HG03064 (cell line): ENCODE data around the gene CCDC201.

Experiments
- ATAC-seq: cut with Tn5 transposase; IDR thresholded peaks from one replicate; pipeline ENCODE4 v1.9.1; 2021; ENCODE audit warnings: low read depth; ENCODE audit not compliant: unreplicated experiment

Gene CCDC201

DNA sequence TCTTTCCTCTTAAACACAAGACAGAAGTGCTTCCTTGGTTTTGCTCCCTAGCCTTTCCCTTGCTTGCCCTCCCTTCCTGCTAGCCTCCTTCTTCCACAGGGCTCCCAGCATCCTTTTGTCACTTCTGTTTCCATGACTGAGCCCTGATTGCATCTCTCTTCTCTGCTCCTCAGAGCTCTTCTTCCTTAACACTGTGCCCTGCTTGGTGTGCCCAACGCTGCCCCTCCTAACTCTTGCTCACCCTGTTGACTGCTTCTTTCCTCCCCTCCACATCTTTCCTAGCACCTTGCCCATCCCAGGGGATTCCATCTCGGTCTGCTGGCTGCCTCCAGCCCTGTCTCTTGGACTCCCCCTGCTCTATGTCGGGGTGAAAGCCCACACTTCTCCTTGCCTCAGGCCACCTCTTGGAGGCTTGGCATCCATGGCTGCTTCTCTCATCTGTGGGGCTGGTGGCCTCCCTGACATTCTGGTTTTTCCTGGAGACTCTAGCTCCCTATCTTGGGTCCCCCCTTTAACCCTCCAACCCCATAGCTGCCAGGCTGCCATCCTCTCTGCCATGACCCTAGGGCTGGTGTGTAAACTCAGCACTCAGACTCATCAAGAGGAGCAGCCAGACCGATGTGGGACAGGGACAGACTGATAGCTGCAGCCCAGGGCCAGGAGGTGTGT, 21.2 kb upstream of the CCDC201 start:
- ATAC-seq: no peak

DNA sequence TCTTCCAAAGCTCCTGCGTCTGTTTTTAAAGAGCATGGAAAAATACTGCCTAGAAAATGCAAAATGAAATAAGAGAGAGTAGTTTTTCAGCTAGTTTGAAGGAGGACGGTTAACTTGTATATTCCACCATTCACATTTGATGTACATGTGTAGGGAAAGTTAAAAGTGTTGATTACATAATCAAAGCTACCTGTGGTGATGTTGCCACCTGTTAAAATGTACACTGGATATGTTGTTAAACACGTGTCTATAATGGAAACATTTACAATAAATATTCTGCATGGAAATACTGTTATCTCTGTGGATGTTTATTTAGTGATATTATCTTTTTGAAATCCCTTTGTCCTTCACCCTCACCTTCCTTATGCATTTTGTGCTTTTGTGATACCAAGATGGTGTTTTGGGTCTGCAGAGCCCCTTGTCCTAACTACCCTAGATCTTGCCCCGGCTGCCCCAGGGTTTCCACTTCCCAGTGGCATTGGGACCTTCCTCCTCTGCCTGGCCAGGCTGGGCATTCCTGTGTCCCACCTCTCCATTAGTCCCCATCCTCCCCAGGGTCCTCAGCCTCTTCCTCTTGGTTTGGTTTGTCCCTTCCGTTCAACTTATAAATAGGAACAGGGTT, 20.6 kb upstream of the CCDC201 start:
- no peak for ATAC-seq

DNA sequence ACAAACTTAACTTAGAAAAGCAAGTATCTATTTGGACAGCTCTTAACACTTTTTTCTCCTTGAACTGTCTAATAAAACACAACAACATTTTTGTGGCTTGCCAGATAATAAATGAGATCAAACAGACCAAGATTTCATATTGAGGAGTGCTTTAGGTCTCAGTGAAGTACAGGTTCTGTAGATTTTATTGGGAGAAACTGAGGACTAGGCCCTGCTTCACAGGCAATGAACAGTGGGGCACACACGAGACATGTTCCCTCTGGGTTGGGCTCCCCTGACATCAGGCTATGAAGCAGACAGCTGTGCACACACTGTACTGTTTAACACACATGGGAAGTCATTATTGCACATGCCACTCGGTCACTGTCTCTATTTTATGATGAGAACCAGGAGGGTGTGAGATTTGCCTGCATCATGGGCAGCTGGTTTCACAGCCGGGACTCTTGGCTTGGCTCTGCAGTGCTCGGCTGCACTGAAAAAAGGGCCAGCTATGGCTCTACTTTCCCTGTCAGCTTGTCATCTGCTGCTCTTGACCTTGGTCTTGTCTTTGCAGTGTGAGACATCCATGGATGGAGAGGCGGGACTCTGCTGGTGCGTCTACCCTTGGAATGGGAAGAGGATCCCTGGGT, 19.6 kb upstream of the CCDC201 start:
- ATAC-seq: no peak

DNA sequence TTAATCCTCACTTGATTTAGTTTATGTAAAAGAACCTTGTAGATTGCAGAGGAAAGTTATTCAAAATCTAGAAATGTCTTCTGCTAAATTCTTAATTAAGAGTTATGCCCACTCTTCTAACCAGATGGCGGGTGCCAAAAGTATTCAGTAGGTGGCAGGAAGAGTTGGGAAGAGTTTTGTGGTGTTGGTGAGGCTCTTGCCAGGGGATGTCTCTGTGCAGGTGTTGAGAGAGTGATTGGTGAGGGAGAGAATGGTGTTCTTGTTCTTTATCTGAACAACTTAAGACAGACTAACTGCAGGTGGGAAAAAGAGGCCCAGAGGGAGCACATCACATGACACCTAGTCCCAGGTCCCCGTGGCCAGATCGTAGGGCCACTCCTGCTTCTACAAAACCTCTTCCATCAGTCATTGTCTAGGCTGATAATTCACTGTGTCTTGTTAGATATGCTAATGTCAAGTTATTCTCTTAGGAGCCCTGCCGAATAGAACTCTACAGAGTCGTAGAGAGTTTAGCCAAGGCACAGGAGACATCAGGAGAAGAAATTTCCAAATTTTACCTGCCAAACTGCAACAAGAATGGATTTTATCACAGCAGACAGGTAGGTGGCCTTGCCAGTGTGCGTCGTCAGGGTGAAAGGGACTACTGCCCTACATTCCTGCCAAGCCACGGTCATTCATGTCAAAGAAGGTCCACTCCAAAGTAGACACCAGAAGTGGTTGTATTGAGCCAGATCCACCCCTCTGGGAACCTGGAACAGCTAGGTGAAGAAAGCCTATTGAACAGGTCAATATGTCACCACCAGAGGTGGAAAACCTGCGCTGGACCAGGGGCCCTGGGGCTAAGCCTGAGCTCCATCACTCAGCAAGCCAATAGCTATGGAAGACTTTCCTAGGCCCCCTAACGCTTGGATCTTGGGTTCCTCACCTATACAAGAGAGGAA, 18.9 kb upstream of the CCDC201 start:
- ATAC-seq: no peak

DNA sequence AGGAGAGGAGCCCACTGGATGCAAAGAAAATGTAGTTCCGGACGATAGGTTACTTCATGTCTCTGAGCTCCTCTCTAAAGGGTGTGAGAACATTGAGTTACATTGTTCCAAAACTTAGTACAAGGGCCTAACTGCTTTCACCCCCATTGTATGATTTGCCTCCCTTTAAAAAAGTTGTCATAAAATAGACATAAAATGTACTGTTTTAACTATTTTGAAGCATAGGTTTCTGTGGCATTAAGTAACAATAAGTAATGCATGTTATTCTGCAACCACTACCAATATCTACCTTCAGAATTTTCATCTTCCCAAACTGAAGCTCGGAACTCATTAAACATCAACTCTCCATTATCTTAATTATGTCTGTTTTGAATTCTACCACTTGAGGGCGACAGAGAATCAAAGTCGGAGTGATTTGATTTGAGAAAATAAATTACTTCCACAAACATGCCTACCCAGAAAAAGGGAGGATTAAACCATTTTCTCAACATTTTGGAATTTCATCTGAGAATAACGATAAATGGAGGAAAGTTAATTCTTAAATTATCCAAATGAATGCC, 18.1 kb upstream of the CCDC201 start:
- ATAC-seq: no peak

DNA sequence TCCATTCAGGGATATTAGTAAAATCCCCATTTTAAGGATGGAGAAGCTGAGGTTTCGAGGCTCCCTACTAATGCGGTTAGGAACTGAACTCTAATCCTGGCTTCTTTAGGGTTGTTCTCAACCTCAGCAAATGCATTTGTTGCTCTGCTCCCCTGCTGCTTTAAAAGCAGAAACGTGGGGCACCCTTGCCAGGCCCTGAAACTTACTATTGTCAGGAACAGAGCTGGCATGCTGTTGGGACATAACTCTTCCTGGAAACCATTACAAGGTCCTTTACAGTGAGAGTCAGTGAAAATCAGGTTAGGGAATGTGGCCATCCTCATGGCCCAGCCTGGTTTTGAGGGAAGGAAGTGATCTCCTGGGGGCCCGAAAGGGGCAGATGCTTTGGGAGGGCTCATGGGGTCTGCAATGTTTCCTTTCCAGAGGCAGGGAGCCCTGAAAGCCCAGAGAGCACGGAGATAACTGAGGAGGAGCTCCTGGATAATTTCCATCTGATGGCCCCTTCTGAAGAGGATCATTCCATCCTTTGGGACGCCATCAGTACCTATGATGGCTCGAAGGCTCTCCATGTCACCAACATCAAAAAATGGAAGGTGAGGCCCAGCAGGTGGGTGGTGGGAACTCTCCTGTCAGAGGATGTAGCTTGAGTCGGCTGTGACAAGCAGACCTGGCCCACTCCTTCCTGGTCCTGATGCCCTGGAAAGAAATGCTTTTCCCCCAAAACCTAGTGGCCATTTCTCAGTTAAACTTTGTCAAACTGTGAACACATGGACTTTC, 17.4 kb upstream of the CCDC201 start:
- ATAC-seq: no peak

DNA sequence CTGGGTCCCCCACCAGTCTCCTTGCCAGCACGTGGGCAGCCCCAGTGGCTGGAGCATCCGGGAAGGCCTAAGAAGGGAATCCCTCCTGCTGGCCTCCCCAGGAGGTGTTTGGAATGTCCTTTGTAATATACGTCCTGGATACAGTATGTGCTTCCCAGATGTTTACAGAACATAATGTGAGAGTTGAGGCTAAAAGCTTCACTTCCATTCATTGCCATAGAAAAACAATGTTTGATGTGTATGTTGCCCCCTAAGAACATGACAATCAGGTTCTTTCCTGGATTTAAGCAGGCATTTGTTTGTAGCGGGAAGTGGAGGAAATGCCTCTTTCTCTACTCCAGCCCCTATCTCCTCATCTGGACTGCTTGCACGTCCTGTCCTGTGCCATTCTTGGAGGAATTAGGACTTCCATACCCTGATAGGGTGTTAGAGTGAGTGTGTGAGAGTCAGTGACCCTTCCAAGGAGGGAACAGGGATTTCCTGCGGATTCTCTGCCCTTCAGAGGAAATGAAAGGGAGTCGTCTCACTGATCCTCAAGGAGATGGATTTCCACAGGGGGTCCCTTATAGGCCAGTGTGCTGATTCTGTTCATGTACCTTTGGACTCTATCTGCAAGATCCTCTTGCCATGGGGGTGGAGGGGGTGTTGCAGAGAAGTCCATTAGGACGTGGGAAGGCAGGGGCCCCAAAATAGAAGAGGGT, 16.6 kb upstream of the CCDC201 start:
- ATAC-seq: no peak

DNA sequence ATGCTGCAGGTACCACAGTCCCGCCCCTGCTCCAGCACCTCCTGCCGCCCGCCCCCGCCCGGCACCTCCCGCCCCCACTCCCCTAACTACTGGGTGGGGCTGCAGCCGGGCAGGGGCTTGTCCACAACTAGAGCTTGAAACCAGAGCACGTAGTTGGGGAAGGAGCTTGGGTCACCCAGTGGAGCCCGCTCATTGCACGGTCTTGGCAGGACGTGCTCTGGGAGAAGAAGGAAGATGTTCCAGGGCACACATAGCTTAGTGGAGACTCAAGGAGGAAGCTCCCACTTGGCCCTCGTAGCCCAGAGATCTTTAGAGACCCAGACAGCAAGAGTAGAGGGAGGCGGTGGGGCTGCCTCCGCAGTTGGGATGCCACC, 16.1 kb upstream of the CCDC201 start:
- no peak for ATAC-seq

DNA sequence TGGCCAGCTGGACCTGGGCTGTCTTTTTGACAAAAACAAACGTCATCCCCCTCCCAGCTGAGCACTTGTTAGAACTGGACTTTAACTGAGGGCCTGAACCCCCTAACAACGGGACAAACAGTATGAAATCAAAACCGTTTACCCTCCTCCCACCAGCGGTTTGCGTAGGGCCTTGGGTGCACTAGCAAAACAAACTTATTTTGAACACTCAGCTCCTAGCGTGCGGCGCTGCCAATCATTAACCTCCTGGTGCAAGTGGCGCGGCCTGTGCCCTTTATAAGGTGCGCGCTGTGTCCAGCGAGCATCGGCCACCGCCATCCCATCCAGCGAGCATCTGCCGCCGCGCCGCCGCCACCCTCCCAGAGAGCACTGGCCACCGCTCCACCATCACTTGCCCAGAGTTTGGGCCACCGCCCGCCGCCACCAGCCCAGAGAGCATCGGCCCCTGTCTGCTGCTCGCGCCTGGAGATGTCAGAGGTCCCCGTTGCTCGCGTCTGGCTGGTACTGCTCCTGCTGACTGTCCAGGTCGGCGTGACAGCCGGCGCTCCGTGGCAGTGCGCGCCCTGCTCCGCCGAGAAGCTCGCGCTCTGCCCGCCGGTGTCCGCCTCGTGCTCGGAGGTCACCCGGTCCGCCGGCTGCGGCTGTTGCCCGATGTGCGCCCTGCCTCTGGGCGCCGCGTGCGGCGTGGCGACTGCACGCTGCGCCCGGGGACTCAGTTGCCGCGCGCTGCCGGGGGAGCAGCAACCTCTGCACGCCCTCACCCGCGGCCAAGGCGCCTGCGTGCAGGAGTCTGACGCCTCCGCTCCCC, 15.5 kb upstream of the CCDC201 start, which contains the start of gene IGFBP1:
Gene IGFBP1 (plus strand): TSS at position 304 of the 808 bp plus-strand sequence. CDS start 165 bp downstream, at position 469.
- no peak for ATAC-seq

DNA sequence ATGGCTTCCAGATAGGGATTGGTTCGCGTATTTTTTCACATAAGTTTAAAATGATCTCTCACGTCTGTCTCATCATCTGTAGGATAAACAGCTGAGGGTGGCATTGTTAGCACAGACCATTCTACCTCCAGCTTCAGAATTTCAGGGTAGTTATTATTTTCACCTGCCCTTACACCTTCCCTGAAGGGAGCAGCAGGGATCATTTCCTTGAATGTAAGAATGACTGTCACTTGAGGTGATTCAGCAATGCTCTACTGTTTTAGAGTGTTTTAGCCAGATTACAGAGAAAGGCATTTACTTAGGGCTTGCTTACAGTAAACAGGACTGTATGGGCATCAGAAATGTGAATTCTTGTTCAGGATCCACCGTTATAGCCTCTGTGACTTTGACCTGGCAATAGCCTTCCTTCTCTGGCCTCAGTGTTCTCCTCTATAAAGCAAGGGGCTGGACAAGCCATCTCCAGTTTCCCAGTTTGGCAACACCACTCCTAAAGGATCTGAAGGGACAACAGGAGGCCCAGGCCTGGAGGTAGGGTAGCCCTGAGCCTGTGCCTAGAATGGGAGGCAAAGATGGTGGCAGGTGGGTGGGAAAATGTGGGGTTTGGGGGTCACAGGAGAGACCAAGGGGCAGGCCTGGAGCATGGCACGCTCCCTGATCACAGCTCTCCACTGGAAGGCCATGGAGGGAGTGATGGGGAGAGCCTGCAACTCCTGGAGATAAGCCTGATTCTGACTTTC, 14.2 kb upstream of the CCDC201 start:
- no peak for ATAC-seq

DNA sequence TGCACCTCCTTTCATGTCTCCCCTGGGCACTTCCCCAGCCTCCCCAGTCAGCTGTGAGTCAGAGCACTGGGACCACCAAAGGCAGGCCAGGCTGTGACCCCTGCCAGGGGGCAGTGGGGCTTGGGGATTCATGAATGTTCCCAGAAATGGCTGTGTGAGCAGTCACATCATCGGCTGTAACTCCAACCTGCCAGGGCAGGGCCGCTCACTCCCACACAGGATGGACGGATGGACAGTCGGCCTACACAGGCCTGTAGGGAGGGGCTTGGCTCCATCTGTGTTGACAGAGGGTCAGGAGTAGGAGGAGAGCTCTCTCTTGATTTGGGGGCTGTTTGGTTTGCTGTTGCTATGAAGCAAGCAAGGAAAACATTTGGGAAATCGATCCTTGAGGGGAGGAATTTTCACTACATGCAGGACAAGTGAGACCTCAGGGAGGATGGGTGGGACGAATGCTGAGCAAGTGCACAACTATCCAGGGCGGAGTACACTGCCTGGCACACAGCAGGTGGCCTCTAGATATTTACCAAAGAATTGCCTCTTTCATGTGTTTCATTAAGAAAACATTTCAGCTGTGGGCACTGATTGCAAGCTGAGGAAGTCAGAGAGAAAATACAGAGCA, 12.5 kb upstream of the CCDC201 start:
- ATAC-seq: no peak

DNA sequence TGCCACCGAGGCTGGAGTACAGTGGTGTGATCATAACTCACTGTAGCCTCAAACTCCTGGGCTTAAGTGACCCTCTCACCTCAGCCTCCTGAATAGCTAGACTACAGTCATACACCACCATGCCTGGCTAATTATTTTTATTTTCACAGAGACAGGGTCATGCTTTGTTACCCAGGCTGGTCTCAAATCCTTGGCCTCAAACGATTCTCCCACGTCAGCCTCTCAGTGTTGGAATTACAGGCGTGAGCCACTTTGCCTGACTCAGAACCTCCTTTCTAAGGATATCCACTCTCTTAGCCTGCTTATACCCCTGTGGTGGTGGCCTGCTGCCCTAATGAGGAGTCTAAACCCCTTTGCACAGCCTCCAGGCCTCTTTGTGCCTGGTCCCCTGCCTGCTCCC, 11.3 kb upstream of the CCDC201 start:
- no peak for ATAC-seq

DNA sequence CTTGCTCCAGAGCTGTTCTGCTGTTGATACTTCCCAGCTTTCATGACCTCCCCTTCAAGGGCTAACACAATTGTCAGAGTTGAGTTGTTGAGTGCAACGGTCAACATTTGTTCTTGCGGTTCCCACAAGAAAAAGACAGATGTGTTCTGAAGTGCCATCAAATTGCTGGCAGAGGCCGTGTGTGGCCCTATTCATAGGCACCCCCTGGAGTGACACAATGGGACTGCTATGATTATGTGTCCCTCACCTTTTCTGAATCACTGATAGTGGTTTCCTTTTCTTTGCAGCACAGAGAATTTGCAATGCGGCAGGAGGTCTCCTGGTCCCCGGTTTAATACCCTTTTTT, 9.6 kb upstream of the CCDC201 start:
- no peak for ATAC-seq

DNA sequence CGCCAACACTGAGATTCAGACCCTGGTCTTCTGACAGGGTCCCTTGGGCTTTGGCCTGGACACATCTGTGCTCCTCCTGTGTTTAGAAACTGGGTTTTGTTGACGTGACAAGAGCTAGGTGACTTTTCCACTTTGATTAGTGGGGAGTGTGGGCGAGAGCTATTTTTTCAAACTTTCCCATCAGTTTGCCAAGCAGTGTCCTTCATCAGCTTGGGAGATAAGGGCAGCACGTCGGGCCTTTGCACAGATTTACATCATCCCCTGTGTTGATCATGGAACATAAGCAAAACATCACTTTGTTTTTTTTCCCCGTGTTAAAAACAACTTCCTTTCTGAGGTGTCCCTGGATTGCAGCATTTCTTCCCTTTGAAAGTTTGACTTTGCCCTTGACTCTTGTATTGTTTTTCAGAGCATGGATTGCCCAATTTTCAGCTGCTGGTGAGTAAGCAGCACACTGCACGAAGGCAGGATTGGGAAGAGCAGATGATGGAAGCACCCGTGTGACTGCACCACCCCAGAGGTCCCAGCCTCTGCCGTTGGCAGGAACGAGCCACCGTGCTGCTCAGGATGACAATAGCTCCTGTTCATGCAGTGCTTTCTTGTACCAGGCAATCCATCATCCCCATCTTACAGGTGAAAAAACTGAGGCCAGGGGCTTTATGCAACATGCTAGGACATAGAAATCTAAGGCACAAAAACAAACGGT, 9.0 kb upstream of the CCDC201 start:
- ATAC-seq: no peak

DNA sequence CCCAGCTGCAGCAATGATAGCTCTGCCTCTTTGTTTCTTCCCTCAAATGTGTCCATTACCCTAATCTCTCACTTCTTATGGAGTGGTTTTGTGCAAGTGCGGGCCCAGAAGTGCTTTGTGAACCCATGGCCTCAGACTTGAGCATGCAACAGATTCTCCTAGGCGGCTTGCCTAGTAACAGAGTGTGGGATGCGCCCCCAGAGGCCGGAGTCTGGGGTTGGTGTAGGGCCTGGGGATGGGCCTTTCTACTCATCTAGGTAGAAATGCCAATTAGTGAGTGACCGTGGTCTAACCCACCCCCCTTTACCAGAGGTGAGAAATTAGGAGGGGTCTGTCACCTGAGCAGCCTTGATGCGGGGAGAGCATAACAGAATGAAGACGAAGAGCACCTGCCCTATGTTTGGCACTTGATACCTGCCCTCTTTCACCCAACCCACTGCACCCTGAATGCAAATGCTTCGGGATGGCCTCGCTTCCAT, 8.4 kb upstream of the CCDC201 start:
- ATAC-seq: no peak

DNA sequence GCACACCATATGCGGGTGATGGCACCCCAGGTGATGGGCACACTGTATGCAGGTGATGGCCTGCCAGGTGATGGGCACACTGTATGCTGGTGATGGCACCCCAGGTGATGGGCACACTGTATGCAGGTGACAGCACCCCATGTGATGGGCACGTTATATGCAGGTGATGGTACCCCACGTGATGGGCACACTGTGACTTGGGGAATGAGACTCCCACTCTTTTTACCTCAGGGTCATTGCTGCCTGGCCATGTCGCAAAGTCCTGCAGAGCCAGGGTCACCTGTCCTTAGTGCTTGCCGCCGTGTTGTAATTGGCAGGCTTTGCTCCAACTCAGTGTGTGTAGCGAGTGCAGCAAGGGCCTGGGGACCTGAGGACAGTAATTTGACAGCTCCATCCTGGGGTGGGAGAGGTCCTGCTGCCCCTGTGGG, 7.6 kb upstream of the CCDC201 start:
- no peak for ATAC-seq
